Astrocyte (in vitro differentiated cells and primary cell): ENCODE data around the gene INAVA.

ENCODE experiments used
- EZH2 ChIP-seq: IDR thresholded peaks from 2 replicates; pipeline ENCODE4 v1.6.1; 2012; ENCODE audit warnings: mild to moderate bottlenecking, low read length, inconsistent platforms; ENCODE audit not compliant: insufficient read depth
- TF ChIP-seq, protein P1 (sequence below): IDR thresholded peaks from 2 replicates; pipeline ENCODE4 v1.5.1; 2011; ENCODE audit warnings: low read depth, mild to moderate bottlenecking, inconsistent platforms, low read length, moderate library complexity; ENCODE audit not compliant: insufficient read depth

- TF ChIP-seq, protein P1, sequence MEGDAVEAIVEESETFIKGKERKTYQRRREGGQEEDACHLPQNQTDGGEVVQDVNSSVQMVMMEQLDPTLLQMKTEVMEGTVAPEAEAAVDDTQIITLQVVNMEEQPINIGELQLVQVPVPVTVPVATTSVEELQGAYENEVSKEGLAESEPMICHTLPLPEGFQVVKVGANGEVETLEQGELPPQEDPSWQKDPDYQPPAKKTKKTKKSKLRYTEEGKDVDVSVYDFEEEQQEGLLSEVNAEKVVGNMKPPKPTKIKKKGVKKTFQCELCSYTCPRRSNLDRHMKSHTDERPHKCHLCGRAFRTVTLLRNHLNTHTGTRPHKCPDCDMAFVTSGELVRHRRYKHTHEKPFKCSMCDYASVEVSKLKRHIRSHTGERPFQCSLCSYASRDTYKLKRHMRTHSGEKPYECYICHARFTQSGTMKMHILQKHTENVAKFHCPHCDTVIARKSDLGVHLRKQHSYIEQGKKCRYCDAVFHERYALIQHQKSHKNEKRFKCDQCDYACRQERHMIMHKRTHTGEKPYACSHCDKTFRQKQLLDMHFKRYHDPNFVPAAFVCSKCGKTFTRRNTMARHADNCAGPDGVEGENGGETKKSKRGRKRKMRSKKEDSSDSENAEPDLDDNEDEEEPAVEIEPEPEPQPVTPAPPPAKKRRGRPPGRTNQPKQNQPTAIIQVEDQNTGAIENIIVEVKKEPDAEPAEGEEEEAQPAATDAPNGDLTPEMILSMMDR, result no peak
- no peak for TF ChIP-seq EZH2
Observed at GRCh38 chr1:200916681-200917080, 22.0 kb downstream of the INAVA start.
